A549 (cell line): ENCODE data around the gene LUZP2.

ENCODE experiments used
- CHD2 ChIP-seq: fragments of 150-350 bp; IDR thresholded peaks from 2 replicates; pipeline ENCODE4 v1.6.1; 2014; ENCODE audit warnings: low read length; ENCODE audit not compliant: partially characterized antibody
- CTCF ChIP-seq: fragments of >200 bp; sonication (Bioruptor Twin); formaldehyde crosslinking; IDR thresholded peaks from 3 replicates; pipeline ENCODE4 v1.5.1; 2016
- EP300 ChIP-seq, 2 experiments: fragments of >200 bp; sonication (Bioruptor Twin); formaldehyde crosslinking; IDR thresholded peaks; 2 replicates in 1 of 2; 3 replicates in 1 of 2; pipeline ENCODE4 v1.6.1; 2016 to 2017
- HDAC2 ChIP-seq: fragments of 200-600 bp; sonication (generic); IDR thresholded peaks from 2 replicates; pipeline ENCODE4 v1.6.1; 2016
- MAX ChIP-seq: IDR thresholded peaks from 2 replicates; pipeline ENCODE4 v1.6.1; 2012
- POLR2A ChIP-seq: IDR thresholded peaks from 2 replicates; pipeline ENCODE4 v1.6.1; 2012; ENCODE audit warnings: mild to moderate bottlenecking, low read length
- TP53 ChIP-seq: fragments of 250-450 bp; sonication (Bioruptor Pico); IDR thresholded peaks from 2 replicates; pipeline ENCODE4 v1.5.0; 2021; ENCODE audit warnings: mild to moderate bottlenecking, moderate library complexity
- USF2 ChIP-seq: fragments of 450-650 bp; IDR thresholded peaks from 2 replicates; pipeline ENCODE4 v1.6.1; 2014; ENCODE audit warnings: antibody characterized with exemption
- ZSCAN20 ChIP-seq: fragments of 250-450 bp; sonication (Bioruptor Pico); IDR thresholded peaks from 2 replicates; pipeline ENCODE4 v1.8.0; 2022; ENCODE audit warnings: mild to moderate bottlenecking, moderate library complexity

GRCh38 chr11:24709928-24710565 is 213.2 kb downstream of the LUZP2 start:
- TF ChIP-seq USF2 (no peak), TP53 (CRISPR knock-in tag) (no peak), EP300 (IDR thresholded peaks at IDR 0.05) (no peak), CHD2 (no peak), CTCF (no peak), POLR2A (no peak), HDAC2 (no peak), ZSCAN20 (CRISPR knock-in tag) (no peak), MAX (no peak)
